HTERT RPE-1 (cell line): ENCODE results near the gene FAM76A.

Source experiments
- in situ Hi-C: fragments of 300-500 bp; cut with MboI; formaldehyde crosslinking; loops from 4 replicates; pipeline ENCODE4 v1.14.3; 2020; ENCODE audit warnings: low sequenced_read_pairs

Gene FAM76A

GRCh38 chr1:27719286-27720251 lies 6.2 kb upstream of the FAM76A start:
- in situ Hi-C loops = no loop called here

GRCh38 chr1:27724961-27725373 lies 794 bp upstream of the FAM76A start:
- in situ Hi-C loops = no loop called here

DNA sequence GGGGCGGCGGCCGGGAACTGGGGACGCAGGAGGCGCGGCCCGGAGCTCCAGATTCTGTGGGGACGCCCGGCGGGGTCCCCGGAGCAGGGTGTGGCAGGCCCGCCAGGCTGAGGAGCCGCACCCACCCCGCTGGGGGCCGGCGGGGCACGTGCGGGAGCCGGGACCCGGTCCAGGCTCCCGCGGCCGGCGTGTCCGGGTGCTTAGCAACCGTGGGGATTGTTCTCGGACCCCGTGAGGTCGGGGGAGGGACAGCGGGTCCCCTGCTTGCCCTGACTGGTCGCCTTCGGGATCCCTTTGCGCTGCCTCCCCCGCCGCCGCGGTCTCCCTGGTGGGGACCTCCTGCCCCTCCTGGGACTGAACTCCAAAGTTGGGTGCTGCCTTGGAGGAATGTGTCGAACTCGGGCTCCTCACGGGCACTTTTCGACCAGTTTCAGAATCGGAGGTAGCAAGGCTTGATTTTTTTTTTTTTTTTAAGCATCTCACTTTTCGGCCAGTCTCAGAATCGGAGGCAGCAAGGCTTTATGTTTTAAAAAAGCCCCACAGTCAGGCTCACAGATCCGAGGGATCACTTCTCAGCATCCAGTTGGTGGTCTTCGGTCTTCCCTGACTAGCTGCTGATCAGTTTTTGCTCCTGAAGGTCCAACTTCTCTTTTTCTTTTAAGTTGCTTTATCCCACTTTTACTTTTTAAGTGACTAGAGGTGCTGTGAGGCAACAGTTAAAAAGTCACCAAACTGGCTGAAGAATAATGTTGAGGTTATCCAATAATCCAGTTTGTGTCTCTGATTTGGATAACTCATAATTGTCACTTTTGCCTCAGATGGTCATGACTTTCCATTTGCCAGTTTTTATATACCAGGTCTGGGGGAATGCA lies 648 bp downstream of the FAM76A start:
- in situ Hi-C loops = no loop called here

GRCh38 chr1:27727126-27727525 lies 1.4 kb downstream of the FAM76A start:
- in situ Hi-C loops = no loop called here

DNA sequence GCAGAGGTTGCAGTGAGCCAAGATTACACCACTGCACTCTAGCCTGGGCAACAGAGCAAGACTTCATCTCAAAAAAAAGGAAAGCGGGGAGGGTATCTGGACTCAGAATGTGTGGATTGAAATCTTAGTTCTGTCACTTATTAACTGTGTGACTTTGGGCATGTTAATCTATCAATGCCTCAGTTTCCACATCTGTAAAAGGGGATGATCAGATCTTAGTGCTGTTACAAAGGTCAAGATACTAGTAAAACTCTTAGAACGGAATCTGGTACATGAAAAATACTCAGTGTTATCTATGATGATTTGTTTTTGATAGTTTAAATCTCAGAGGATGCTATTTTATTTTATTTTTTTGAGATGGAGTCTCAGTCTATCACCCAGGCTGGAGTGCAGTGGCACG lies 10.5 kb downstream of the FAM76A start:
- in situ Hi-C loops = no loop called here

- in situ Hi-C loops = no loop called here
Observed at GRCh38 chr1:27741121-27741520, 15.4 kb downstream of the FAM76A start.

DNA sequence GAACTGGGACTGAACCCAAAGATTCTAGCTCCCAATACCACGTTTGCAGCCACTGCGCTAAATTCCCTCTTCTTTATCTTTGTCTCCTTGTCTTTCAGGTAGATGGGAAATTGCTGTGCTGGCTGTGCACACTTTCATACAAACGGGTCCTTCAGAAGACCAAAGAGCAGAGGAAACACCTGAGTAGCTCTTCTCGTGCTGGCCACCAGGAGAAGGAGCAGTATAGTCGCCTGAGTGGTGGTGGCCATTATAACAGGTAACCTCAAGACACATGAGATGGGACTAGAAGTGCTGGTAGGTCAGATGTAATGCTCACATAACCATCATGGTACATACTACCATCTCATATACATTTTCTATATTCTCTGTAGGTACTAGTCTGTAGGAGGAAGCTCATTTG lies 18.8 kb downstream of the FAM76A start:
- in situ Hi-C loops = no loop called here

DNA sequence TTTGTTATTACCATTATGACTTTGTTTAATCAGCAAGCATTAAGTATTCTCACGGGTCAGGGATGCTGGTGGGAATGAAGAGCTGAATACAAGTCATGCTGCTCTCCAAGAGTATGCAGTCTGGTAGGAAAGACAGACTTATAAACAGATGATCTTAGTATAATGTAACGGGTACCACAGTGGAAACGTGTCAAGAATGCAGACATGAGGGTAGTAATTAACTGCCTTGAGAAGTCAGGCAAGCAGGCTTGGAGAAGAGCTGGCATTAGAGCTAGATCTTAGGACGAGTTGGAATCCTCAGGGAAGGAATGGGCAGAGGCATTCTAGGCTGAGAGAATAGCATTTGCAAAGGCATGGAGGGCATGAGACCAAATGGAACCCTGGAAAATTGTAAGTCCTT lies 19.7 kb downstream of the FAM76A start:
- in situ Hi-C loops = no loop called here

GRCh38 chr1:27752360-27752759 lies 26.6 kb downstream of the FAM76A start:
- in situ Hi-C loops = no loop called here

- in situ Hi-C loops = no loop called here
Observed at GRCh38 chr1:27755286-27755685, 29.5 kb downstream of the FAM76A start.

DNA sequence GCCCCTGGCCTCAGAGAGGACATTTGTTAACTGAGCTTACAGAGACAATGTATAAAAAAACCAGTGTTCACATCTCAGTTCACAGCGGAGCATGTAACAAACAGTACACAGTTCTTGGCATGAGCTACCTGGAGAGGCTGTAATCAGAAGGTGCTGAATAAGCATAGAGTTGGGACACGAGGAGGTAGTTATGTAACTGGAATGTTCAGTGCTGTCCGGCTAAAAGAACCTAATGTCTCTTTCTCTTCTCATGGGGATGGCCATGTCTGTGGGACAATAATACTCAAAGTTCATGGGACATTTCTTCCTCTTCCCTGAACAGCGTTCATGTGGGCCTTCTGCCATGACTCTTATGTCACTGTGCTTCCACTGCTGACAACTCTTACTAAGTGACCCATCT lies 30.1 kb downstream of the FAM76A start:
- in situ Hi-C loops = no loop called here

DNA sequence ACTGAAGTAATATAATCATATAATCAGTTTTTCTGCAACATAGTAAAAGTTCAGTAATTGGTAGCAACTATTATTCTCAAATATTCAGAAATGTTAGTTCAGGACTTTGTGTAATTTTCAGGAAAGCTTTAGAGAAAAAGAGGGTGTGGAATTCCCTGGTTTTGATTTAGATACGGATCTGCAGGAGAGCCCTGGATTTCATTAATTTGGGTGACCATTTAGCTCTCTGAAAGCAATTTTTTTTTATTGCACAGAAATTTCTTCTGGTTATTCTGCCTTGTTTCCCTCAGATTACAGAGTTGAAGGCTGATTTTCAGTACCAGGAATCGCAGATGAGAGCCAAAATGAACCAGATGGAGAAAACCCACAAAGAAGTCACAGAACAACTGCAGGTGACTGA lies 33.5 kb downstream of the FAM76A start:
- in situ Hi-C loops = no loop called here

- in situ Hi-C loops = no loop called here
Observed at GRCh38 chr1:27760426-27760825, 34.7 kb downstream of the FAM76A start.

DNA sequence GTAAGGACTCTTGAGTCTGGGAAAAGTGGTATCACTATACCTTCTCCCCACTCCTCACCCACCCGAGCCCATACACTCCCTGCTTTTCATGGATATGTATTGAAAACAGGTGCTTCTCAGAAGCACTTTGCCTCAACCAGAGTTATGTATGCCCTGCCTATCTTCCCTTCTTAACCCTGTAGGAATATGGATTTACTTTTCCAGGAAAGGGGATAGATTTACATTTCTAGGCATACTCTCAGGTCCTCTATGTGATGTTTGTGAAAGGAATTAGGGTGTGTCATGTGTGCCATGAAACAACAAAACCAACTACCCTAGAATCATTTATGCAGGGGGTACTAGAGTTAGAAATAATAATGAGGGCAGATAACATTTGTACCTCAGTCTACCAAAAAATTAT lies 36.3 kb downstream of the FAM76A start:
- in situ Hi-C loops = no loop called here

DNA sequence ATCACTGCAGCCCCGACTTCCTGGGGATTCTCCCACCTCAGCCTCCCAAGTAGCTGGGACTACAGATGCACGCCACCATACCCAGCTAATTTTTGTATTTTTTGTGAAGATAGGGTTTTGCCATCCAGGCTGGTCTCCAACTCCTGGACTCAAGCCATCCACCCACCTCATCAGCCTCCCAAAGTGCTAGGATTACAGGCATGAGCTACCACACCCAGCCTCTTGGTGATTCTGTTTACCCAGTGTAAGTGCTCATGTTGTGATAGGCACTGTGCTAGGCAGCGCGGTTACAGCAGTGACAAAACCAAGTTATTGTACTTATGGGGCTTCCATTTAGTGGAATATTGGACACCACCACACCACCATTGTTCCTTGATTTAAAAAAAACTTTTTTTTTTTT lies 37.6 kb downstream of the FAM76A start:
- in situ Hi-C loops = no loop called here

GRCh38 chr1:27770293-27770830 lies 44.6 kb downstream of the FAM76A start:
- in situ Hi-C loops = no loop called here

GRCh38 chr1:27772036-27772931 lies 46.5 kb downstream of the FAM76A start:
- in situ Hi-C loops = no loop called here

DNA sequence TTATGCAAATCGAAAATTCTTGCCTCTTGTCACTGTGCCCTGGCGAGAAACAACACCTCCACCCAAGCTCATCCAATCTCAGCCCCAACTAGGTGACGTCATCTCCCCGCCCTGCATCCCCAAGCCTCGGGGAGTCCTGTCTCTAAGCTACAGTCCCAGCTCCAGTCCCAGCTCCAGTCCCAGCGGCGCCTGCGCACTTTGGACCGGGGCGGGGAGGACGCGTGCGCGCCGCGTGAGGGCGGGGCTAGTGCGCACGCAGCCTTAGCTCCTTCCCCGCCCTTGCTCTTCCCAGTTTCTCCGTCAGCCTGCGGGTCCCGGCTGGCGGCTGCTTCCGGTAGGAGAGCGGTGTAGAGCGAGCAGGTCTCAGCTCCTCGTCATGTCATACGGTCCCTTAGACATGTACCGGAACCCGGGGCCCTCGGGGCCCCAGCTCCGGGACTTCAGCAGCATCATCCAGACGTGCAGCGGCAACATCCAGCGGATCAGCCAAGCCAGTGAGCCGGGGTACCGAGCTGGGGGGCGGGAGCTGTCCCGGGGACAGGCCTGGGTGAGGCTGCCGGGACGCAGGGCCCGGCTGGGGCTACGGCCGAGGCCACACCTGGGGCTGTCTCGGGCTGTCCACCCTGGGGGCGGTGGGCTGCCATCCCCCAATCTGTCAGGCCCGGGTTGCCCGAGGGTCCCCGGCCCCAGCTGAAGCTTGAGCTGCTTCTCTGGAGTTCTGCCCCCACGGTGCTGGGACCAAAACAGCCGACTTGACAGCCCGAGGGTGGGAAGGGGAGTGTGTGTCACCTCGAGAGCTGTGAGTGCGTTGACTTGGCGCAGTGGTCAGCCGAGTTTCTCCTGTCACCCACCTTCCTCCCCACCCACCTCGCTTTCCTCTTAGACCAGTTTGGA lies 47.4 kb downstream of the FAM76A start, which contains the start of gene STX12:
Gene STX12, plus strand, starts transcription at position 288 of the 894 bp plus-strand sequence. Its CDS starts 89 bp downstream, at position 377.
- in situ Hi-C loops = no loop called here

GRCh38 chr1:27773826-27774445 lies 48.2 kb downstream of the FAM76A start:
- in situ Hi-C loops = no loop called here
